GM12892 (cell line): ENCODE data around the gene SIK3.

Experiments
- DNase-seq: peaks from one replicate; pipeline ENCODE4 v3.0.0; 2011; ENCODE audit not compliant: insufficient read length
- FAIRE-seq: peaks from 2 replicates; lab custom pipeline; 2011; peaks lifted over from hg19 to GRCh38; lab: Jason Lieb, UNC
- POLR2A ChIP-seq: IDR thresholded peaks from 2 replicates; pipeline ENCODE4 v1.6.1; 2011; ENCODE audit warnings: low read depth, low read length, control low read depth
- POLR2AphosphoS5 ChIP-seq: IDR thresholded peaks from 2 replicates; pipeline ENCODE4 v1.6.1; 2011; ENCODE audit warnings: low read depth, low read length, control low read depth
- TAF1 ChIP-seq: IDR thresholded peaks from 2 replicates; pipeline ENCODE4 v1.6.1; 2011; ENCODE audit warnings: low read depth, mild to moderate bottlenecking, control low read depth, low read length, borderline replicate concordance

SIK3 gene

DNA sequence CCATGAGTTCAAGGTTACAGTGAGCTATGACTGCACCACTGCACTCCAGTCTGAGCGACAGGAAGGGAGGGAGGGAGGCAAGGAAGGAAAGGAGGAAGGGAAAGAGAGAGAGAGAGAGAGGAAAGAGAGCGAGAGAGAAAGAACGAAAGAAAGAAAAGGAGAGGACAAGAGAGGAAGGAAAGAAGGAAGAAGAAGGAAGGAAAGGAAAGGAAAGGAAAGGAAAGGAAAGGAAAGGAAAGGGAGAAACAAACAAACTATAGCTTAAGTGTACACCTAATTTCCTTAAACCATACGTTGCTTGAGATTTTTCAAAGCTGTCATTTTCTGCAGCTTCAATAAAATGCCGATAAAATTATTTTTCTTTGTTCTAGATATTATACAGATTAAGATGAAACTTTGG lies 180.6 kb downstream of the SIK3 start:
- FAIRE-seq, result no peak

DNA sequence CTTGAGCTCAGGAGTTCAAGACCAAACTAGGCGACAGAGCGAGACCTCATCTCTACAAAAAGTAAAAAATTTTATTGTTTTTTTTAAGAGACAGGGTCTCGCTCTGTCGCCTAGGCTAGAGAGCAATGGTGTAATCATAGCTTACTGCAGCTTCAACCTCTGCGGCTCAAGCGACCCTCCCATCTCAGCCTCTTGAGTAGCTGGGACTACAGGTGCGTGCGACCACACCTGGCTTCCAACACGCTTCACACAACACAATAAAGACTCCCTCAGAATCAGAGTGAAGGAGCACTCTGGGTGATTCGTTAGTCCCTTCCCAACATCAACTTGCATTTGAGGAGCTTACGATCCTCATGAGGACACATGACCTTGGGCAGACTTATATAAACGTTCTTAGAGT lies 181.3 kb downstream of the SIK3 start:
- no peak for DNase-seq
- TF ChIP-seq POLR2AphosphoS5 (no peak), TAF1 (no peak), POLR2A (no peak)
- FAIRE-seq, result no peak

More for the DNA sequence above, 180.6 kb downstream of the SIK3 start:
- no peak for TF ChIP-seq POLR2AphosphoS5
- TF ChIP-seq TAF1, result no peak
- no peak for TF ChIP-seq POLR2A
- no peak for DNase-seq

DNA sequence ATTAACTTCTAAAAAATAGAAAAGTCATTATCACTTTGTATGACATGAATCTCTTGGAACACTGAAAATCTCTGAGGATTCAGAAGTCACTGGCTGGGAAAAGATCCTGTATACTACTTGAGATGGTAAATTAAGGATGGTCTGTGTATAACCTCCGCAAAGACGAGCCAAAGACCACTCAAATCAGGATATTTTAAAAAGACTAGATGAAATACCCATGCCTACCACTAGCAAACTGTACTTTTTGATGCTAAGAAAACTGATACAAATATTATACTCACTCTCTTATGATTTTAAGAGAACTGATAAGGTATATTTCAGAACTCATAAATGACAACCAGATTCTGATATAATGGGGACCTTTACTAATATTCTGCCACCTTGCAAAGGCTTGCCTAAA lies 182.2 kb downstream of the SIK3 start:
- FAIRE-seq (no peak), DNase-seq (no peak)
- TF ChIP-seq POLR2AphosphoS5 (no peak), POLR2A (no peak), TAF1 (no peak)

- FAIRE-seq, result no peak
- no peak for DNase-seq
- TF ChIP-seq POLR2AphosphoS5 (no peak), POLR2A (no peak), TAF1 (no peak)
These were observed 185.2 kb downstream of the SIK3 start for GRCh38 chr11:116913000-116913399.

DNA sequence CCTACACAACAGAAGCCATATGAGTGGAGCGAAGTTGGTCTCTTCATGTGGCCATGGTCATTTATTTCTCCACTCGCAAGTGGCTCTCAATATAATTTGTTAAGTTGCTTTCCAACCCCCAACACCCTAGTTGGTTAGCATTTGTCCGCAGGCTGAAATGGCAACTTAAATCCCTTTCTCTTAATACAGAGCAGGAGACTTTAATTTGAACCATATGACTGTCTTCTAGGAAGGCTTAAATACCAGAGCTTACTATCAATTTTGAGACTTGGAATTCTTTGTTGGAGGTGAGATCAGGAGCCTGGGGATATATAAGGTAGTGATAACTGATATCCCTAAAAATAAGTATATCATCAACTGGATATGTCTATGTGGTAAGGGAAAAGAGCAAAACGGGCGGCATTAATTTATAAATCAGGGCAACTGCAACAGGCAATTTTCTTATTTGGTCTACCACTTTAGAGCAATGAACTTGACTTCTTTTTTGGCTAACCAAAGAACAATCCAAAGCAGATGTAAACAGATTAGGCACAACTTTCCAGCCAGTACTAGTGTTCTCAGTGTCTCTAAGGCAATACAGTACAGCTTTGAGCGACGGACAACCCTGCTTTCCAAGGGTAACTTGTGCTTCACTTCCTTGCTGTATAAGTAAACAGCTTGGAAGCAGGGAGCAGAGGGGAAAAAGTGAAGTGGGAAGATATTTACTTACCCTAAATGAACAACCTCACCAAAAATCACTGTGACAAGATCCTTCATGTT lies 186.1 kb downstream of the SIK3 start:
- no peak for TF ChIP-seq POLR2AphosphoS5
- TF ChIP-seq POLR2A, result no peak
- no peak for TF ChIP-seq TAF1
- FAIRE-seq (no peak), DNase-seq (no peak)

DNA sequence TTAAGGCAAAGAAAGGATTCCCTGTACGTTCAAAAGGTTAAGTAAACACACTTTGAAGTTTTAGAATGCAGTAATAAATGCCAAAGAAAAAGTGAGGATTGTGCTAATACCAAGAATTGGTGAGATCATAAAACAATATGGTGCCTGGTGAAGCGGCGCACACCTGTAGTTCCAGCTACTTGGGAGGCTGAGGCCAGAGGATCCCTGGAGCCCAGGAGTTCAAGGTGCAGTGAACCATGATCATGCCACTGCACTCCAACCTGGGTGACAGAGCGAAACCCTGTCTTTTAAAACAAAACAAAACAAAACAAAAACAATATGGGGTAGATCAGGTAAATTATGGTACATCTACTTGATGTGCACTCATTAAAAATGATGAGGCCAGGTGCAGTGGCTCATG lies 187.4 kb downstream of the SIK3 start:
- no peak for TF ChIP-seq POLR2AphosphoS5
- TF ChIP-seq TAF1, result no peak
- no peak for TF ChIP-seq POLR2A
- FAIRE-seq, result no peak
- no peak for DNase-seq

GRCh38 chr11:116910378-116910777 lies 187.8 kb downstream of the SIK3 start:
- TF ChIP-seq POLR2AphosphoS5 (no peak), POLR2A (no peak), TAF1 (no peak)
- FAIRE-seq, result peak; percentile 78
- DNase-seq, result no peak

DNA sequence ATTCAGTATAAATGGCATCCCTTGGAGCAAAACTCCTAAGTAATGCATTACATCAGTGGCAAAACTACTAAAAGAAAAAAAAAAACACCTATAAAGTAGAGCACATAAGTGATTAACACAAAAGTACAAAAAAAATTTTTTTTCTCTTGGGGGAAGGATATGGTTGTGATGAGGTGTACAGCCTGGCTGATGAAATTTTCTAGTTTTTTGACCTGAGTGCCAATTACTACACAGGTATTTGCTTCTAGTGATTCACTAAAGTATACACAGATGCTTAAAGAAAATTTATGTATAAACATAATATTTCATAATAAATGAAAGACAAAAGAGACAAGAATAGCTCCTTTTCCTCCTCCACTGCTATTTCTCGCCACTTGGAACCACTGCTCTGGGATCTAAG lies 189.0 kb downstream of the SIK3 start:
- DNase-seq, result no peak
- FAIRE-seq, result no peak
- TF ChIP-seq POLR2AphosphoS5, result no peak
- no peak for TF ChIP-seq POLR2A
- TF ChIP-seq TAF1, result no peak

DNA sequence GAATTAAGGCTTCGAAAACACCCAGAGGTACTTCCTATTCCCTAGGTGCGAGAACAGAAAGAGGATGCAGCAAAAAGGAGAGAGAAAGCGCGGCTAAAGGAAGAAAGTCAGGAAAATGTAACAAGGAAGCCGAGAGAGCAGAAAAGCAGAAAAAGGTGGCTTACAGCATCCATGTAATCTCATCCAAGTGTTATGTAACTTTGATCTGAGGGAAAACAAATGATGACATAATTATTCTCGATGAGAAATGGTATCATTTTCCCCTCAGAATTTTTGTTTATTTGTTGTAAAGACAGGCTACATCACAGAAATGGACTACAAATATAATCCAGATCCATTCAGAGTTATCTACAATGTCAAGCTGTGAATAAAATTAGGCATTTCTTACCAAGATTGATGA lies 191.7 kb downstream of the SIK3 start:
- FAIRE-seq (no peak), DNase-seq (no peak)
- TF ChIP-seq POLR2AphosphoS5 (no peak), TAF1 (no peak), POLR2A (no peak)

DNA sequence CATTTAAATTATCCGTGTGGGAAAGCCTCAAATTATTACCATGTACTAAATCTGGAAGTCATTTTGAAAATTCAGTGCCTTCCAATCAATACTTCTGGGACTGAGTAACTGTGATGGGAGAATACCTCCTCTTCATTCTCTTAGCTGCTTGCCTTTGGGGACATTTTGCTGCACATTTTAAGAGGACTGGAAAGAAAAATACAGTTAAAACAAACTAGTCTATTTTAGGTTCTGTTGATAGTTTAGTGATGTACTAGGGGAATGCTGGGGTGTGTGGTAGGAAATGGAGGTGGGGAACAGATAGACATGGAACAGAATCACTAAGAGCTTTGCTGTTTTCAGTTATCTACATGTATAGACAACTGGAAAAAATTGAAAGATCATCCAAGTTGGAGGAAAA lies 195.1 kb downstream of the SIK3 start:
- TF ChIP-seq TAF1, result no peak
- TF ChIP-seq POLR2AphosphoS5, result no peak
- TF ChIP-seq POLR2A, result no peak
- FAIRE-seq (no peak), DNase-seq (no peak)

- DNase-seq (no peak), FAIRE-seq (peak; percentile 73)
- TF ChIP-seq POLR2AphosphoS5 (no peak), POLR2A (no peak), TAF1 (no peak)
These were observed 196.1 kb downstream of the SIK3 start for GRCh38 chr11:116901964-116902688.

- TF ChIP-seq POLR2A (no peak), TAF1 (no peak), POLR2AphosphoS5 (no peak)
- FAIRE-seq (no peak), DNase-seq (no peak)
These were observed 197.0 kb downstream of the SIK3 start for GRCh38 chr11:116901211-116901610.
